Measurements from ENCODE around the gene DAZAP1.
"Not testable (repeated sequence)": the region's sequence is repeated elsewhere in the genome, so short reads cannot be mapped to it uniquely, and the experiment has no call there.

Gene DAZAP1

GRCh38 chr19:1409204-1410005 lies 2.0 kb downstream of the DAZAP1 start:
- DNase-seq, result no peak

- no peak for DNase-seq
These were observed 2.9 kb downstream of the DAZAP1 start for GRCh38 chr19:1410136-1410786.

- no peak for DNase-seq
These were observed 3.4 kb downstream of the DAZAP1 start for GRCh38 chr19:1410789-1411188.

GRCh38 chr19:1411255-1412191 lies 4.1 kb downstream of the DAZAP1 start:
- DNase-seq, result no peak

- DNase-seq, result no peak
These were observed 5.0 kb downstream of the DAZAP1 start for GRCh38 chr19:1412323-1412923.

- DNase-seq, result no peak
These were observed 5.8 kb downstream of the DAZAP1 start for GRCh38 chr19:1412995-1413800.

- DNase-seq, result no peak
These were observed 8.8 kb downstream of the DAZAP1 start for GRCh38 chr19:1416014-1416841.

GRCh38 chr19:1417145-1417544 lies 9.8 kb downstream of the DAZAP1 start:
- no peak for DNase-seq

- DNase-seq, result no peak
These were observed 10.5 kb downstream of the DAZAP1 start for GRCh38 chr19:1417681-1418495.

- no peak for DNase-seq
These were observed 11.1 kb downstream of the DAZAP1 start for GRCh38 chr19:1418496-1418775.

GRCh38 chr19:1418951-1419738 lies 11.8 kb downstream of the DAZAP1 start:
- DNase-seq, result no peak

- DNase-seq, result not testable (repeated sequence)
These were observed 12.7 kb downstream of the DAZAP1 start for GRCh38 chr19:1420085-1420484.

GRCh38 chr19:1420590-1420989 lies 13.2 kb downstream of the DAZAP1 start:
- DNase-seq, result no peak

GRCh38 chr19:1421218-1421957 lies 14.0 kb downstream of the DAZAP1 start:
- DNase-seq, result no peak

- no peak for DNase-seq
These were observed 14.5 kb downstream of the DAZAP1 start for GRCh38 chr19:1421958-1422305.

GRCh38 chr19:1422360-1422759 lies 15.0 kb downstream of the DAZAP1 start:
- no peak for DNase-seq

GRCh38 chr19:1422943-1423342 lies 15.6 kb downstream of the DAZAP1 start:
- no peak for DNase-seq

GRCh38 chr19:1423436-1424191 lies 16.2 kb downstream of the DAZAP1 start:
- peak; percentile 59 for DNase-seq

All from right kidney (tissue), 1 donor.